ENCODE results near the gene MATN4. TPM values are rescaled to one million over a fixed set of nuclear protein-coding genes. Genes with fewer than 3 reads are reported as not detected.
"Not testable (repeated sequence)": the region's sequence is repeated elsewhere in the genome, so short reads cannot be mapped to it uniquely, and the experiment has no call there.

The MATN4 gene
- total RNA-seq = not detected

- peaks cover 5% of the 10 kb centered on the region for H3K27me3 ChIP-seq (ENCODE audit: insufficient read depth, low read length)
- H3K9me3 ChIP-seq (ENCODE audit: low read depth, low read length) = no peaks in the 10 kb centered on the region
- H3K4me1 ChIP-seq (ENCODE audit: insufficient read depth, low read length) = no peaks in the 10 kb centered on the region
- no peak within 1 kb of the TSS for H3K4me3 ChIP-seq (ENCODE audit: low read length)
These were observed at the start of gene MATN4 for GRCh38 chr20:45308117-45308778. Gene MATN4, minus strand, starts transcription at chr20:45308299. Its CDS starts 2,717 bp downstream, at chr20:45305582.

- no peak overlapping the region for H3K4me3 ChIP-seq (ENCODE audit: low read length)
- no peaks in the 10 kb centered on the region for H3K9me3 ChIP-seq (ENCODE audit: low read depth, low read length)
- no peaks in the 10 kb centered on the region for H3K27me3 ChIP-seq (ENCODE audit: insufficient read depth, low read length)
- peaks cover 16% of the 10 kb centered on the region for H3K4me1 ChIP-seq (ENCODE audit: insufficient read depth, low read length)
These were observed 47.3 kb upstream of the MATN4 start for GRCh38 chr20:45355209-45356084.

GRCh38 chr20:45354423-45355208 is 46.5 kb upstream of the MATN4 start:
- Histone ChIP-seq H3K9me3 (ENCODE audit: low read depth, low read length) (no peaks in the 10 kb centered on the region), H3K27me3 (ENCODE audit: insufficient read depth, low read length) (no peaks in the 10 kb centered on the region), H3K4me3 (ENCODE audit: low read length) (no peak overlapping the region), H3K4me1 (ENCODE audit: insufficient read depth, low read length) (peaks cover 16% of the 10 kb centered on the region)

GRCh38 chr20:45353746-45354145 is 45.6 kb upstream of the MATN4 start:
- peaks cover 10% of the 10 kb centered on the region for H3K4me1 ChIP-seq (ENCODE audit: insufficient read depth, low read length)
- H3K27me3 ChIP-seq (ENCODE audit: insufficient read depth, low read length) = no peaks in the 10 kb centered on the region
- H3K9me3 ChIP-seq (ENCODE audit: low read depth, low read length) = no peaks in the 10 kb centered on the region
- H3K4me3 ChIP-seq (ENCODE audit: low read length) = no peak overlapping the region

- peaks cover 8% of the 10 kb centered on the region for H3K4me1 ChIP-seq (ENCODE audit: insufficient read depth, low read length)
- H3K4me3 ChIP-seq (ENCODE audit: low read length) = no peak overlapping the region
- H3K27me3 ChIP-seq (ENCODE audit: insufficient read depth, low read length) = no peaks in the 10 kb centered on the region
- H3K9me3 ChIP-seq (ENCODE audit: low read depth, low read length) = no peaks in the 10 kb centered on the region
These were observed 44.6 kb upstream of the MATN4 start for GRCh38 chr20:45352729-45353128.

GRCh38 chr20:45350795-45351194 is 42.7 kb upstream of the MATN4 start:
- not testable (repeated sequence) for H3K4me3 ChIP-seq (ENCODE audit: low read length); H3K27me3 ChIP-seq (ENCODE audit: insufficient read depth, low read length); H3K9me3 ChIP-seq (ENCODE audit: low read depth, low read length)
- peaks cover 20% of the 10 kb centered on the region for H3K4me1 ChIP-seq (ENCODE audit: insufficient read depth, low read length)

GRCh38 chr20:45350217-45350616 is 42.1 kb upstream of the MATN4 start:
- H3K4me1 ChIP-seq (ENCODE audit: insufficient read depth, low read length) = peaks cover 22% of the 10 kb centered on the region
- H3K9me3 ChIP-seq (ENCODE audit: low read depth, low read length) = no peaks in the 10 kb centered on the region
- peaks cover 3% of the 10 kb centered on the region for H3K27me3 ChIP-seq (ENCODE audit: insufficient read depth, low read length)
- H3K4me3 ChIP-seq (ENCODE audit: low read length) = no peak overlapping the region

- Histone ChIP-seq H3K4me1 (ENCODE audit: insufficient read depth, low read length) (peaks cover 40% of the 10 kb centered on the region), H3K27me3 (ENCODE audit: insufficient read depth, low read length) (peaks cover 3% of the 10 kb centered on the region), H3K9me3 (ENCODE audit: low read depth, low read length) (no peaks in the 10 kb centered on the region), H3K4me3 (ENCODE audit: low read length) (peak within 1 kb of the TSS; percentile 30)
These were observed 40.1 kb upstream of the MATN4 start, which contains the start of gene SDC4 for GRCh38 chr20:45347936-45348778. Gene SDC4, minus strand, starts transcription at chr20:45348424. Its CDS starts 40 bp downstream, at chr20:45348384.

GRCh38 chr20:45347297-45347935 is 39.3 kb upstream of the MATN4 start:
- Histone ChIP-seq H3K4me3 (ENCODE audit: low read length) (peak overlapping the region; percentile 30), H3K9me3 (ENCODE audit: low read depth, low read length) (no peaks in the 10 kb centered on the region), H3K27me3 (ENCODE audit: insufficient read depth, low read length) (peaks cover 3% of the 10 kb centered on the region), H3K4me1 (ENCODE audit: insufficient read depth, low read length) (peaks cover 40% of the 10 kb centered on the region)

GRCh38 chr20:45346851-45347250 is 38.8 kb upstream of the MATN4 start:
- H3K4me1 ChIP-seq (ENCODE audit: insufficient read depth, low read length) = peaks cover 40% of the 10 kb centered on the region
- H3K27me3 ChIP-seq (ENCODE audit: insufficient read depth, low read length) = peaks cover 3% of the 10 kb centered on the region
- no peak overlapping the region for H3K4me3 ChIP-seq (ENCODE audit: low read length)
- no peaks in the 10 kb centered on the region for H3K9me3 ChIP-seq (ENCODE audit: low read depth, low read length)

GRCh38 chr20:45346291-45346718 is 38.2 kb upstream of the MATN4 start:
- Histone ChIP-seq H3K27me3 (ENCODE audit: insufficient read depth, low read length) (peaks cover 3% of the 10 kb centered on the region), H3K4me3 (ENCODE audit: low read length) (no peak overlapping the region), H3K4me1 (ENCODE audit: insufficient read depth, low read length) (peaks cover 40% of the 10 kb centered on the region), H3K9me3 (ENCODE audit: low read depth, low read length) (no peaks in the 10 kb centered on the region)

GRCh38 chr20:45345104-45345936 is 37.2 kb upstream of the MATN4 start:
- no peak overlapping the region for H3K4me3 ChIP-seq (ENCODE audit: low read length)
- H3K27me3 ChIP-seq (ENCODE audit: insufficient read depth, low read length) = peaks cover 3% of the 10 kb centered on the region
- H3K9me3 ChIP-seq (ENCODE audit: low read depth, low read length) = no peaks in the 10 kb centered on the region
- peaks cover 40% of the 10 kb centered on the region for H3K4me1 ChIP-seq (ENCODE audit: insufficient read depth, low read length)

GRCh38 chr20:45344168-45344860 is 36.2 kb upstream of the MATN4 start:
- peaks cover 40% of the 10 kb centered on the region for H3K4me1 ChIP-seq (ENCODE audit: insufficient read depth, low read length)
- H3K4me3 ChIP-seq (ENCODE audit: low read length) = no peak overlapping the region
- no peaks in the 10 kb centered on the region for H3K9me3 ChIP-seq (ENCODE audit: low read depth, low read length)
- H3K27me3 ChIP-seq (ENCODE audit: insufficient read depth, low read length) = peaks cover 3% of the 10 kb centered on the region
